Measurements from ENCODE around the gene RAP2A.

The RAP2A gene

GRCh38 chr13:97499181-97499580, 65.2 kb downstream of the RAP2A start:
- DNase-seq (ENCODE audit: extremely low spot score) = no peak
- no peak for TF ChIP-seq PKNOX1 (IDR thresholded peaks at IDR 0.05)
- no peak for TF ChIP-seq HDGF (IDR thresholded peaks at IDR 0.05; ENCODE audit: borderline replicate concordance)
- no peak for TF ChIP-seq FOXK2 (IDR thresholded peaks at IDR 0.05)
- TF ChIP-seq ARNT (IDR thresholded peaks at IDR 0.05) = no peak
- TF ChIP-seq CTBP1 (IDR thresholded peaks at IDR 0.05; ENCODE audit: borderline replicate concordance) = no peak
- no peak for TF ChIP-seq SP1 (IDR thresholded peaks at IDR 0.05)
- TF ChIP-seq FOXA1 (IDR thresholded peaks at IDR 0.05) = no peak
- no peak for TF ChIP-seq L3MBTL2 (conservative IDR thresholded peaks at IDR 0.05)
- TF ChIP-seq BHLHE40 (IDR thresholded peaks at IDR 0.05; ENCODE audit: borderline replicate concordance) = no peak
- TF ChIP-seq SUZ12 (IDR thresholded peaks at IDR 0.05) = no peak
- ChIA-PET CTCF (no interaction called here), POLR2A (no interaction called here)

- TF ChIP-seq TARDBP (IDR thresholded peaks at IDR 0.05) (no peak), L3MBTL2 (conservative IDR thresholded peaks at IDR 0.05) (no peak), SP1 (IDR thresholded peaks at IDR 0.05) (no peak), PKNOX1 (IDR thresholded peaks at IDR 0.05) (no peak), FOXM1 (IDR thresholded peaks at IDR 0.05; ENCODE audit: borderline replicate concordance) (no peak), FOXA1 (IDR thresholded peaks at IDR 0.05) (no peak), ELF4 (IDR thresholded peaks at IDR 0.05) (no peak), CTBP1 (IDR thresholded peaks at IDR 0.05; ENCODE audit: borderline replicate concordance) (no peak), LEF1 (IDR thresholded peaks at IDR 0.05; ENCODE audit: borderline replicate concordance) (no peak), ZNF384 (IDR thresholded peaks at IDR 0.05) (no peak), HDGF (IDR thresholded peaks at IDR 0.05; ENCODE audit: borderline replicate concordance) (no peak), BHLHE40 (IDR thresholded peaks at IDR 0.05; ENCODE audit: borderline replicate concordance) (no peak), ARNT (IDR thresholded peaks at IDR 0.05) (no peak)
- DNase-seq (ENCODE audit: extremely low spot score) = no peak
- ChIA-PET CTCF (no interaction called here), POLR2A (no interaction called here)
Measured at GRCh38 chr13:97502181-97502580, 68.2 kb downstream of the RAP2A start.

GRCh38 chr13:97502706-97503105, 68.7 kb downstream of the RAP2A start:
- no peak for DNase-seq (ENCODE audit: extremely low spot score)
- TF ChIP-seq FOXA1 (IDR thresholded peaks at IDR 0.05) = no peak
- no peak for TF ChIP-seq FOXM1 (IDR thresholded peaks at IDR 0.05; ENCODE audit: borderline replicate concordance)
- no peak for TF ChIP-seq HDGF (IDR thresholded peaks at IDR 0.05; ENCODE audit: borderline replicate concordance)
- TF ChIP-seq ARNT (IDR thresholded peaks at IDR 0.05) = no peak
- TF ChIP-seq ZNF384 (IDR thresholded peaks at IDR 0.05) = no peak
- TF ChIP-seq BHLHE40 (IDR thresholded peaks at IDR 0.05; ENCODE audit: borderline replicate concordance) = no peak
- TF ChIP-seq CTBP1 (IDR thresholded peaks at IDR 0.05; ENCODE audit: borderline replicate concordance) = no peak
- TF ChIP-seq SUZ12 (IDR thresholded peaks at IDR 0.05) = no peak
- TF ChIP-seq FOXK2 (IDR thresholded peaks at IDR 0.05) = no peak
- TF ChIP-seq SP1 (IDR thresholded peaks at IDR 0.05) = no peak
- TF ChIP-seq PKNOX1 (IDR thresholded peaks at IDR 0.05) = no peak
- TF ChIP-seq ELF4 (IDR thresholded peaks at IDR 0.05) = no peak
- TF ChIP-seq NFRKB (IDR thresholded peaks at IDR 0.05) = no peak
- no peak for TF ChIP-seq LEF1 (IDR thresholded peaks at IDR 0.05; ENCODE audit: borderline replicate concordance)
- no peak for TF ChIP-seq L3MBTL2 (conservative IDR thresholded peaks at IDR 0.05)
- TF ChIP-seq TARDBP (IDR thresholded peaks at IDR 0.05) = no peak
- CTCF ChIA-PET = no interaction called here
- POLR2A ChIA-PET = no interaction called here

DNA sequence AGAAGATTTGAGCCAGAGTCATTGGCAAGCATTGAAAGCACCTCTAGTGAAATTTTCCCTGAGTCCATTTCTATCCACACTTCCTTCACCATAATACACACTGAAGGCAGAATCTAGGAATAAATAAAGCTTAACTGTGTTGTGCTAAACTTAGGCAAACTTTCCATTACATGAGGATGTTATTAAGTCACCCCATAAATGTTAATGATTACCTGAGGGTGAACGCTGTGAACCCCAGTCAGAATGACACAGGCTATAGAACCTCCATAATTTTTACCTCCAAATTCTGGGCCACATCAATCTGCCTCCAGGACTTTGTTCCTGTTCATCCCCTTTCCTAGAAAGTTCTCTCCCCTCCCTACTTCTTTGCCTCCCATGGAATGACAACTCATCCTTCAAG, 71.0 kb downstream of the RAP2A start:
- no peak for DNase-seq (ENCODE audit: extremely low spot score)
- CTCF ChIA-PET = no interaction called here
- POLR2A ChIA-PET = no interaction called here

GRCh38 chr13:97506511-97506910, 72.5 kb downstream of the RAP2A start:
- POLR2A ChIA-PET = no interaction called here
- TF ChIP-seq SUZ12 (IDR thresholded peaks at IDR 0.05) (no peak), FOXK2 (IDR thresholded peaks at IDR 0.05) (no peak)
- CTCF ChIA-PET = no interaction called here
- no peak for DNase-seq (ENCODE audit: extremely low spot score)

More for the DNA sequence above, 71.0 kb downstream of the RAP2A start:
- TF ChIP-seq HDGF (IDR thresholded peaks at IDR 0.05; ENCODE audit: borderline replicate concordance) = no peak
- no peak for TF ChIP-seq FOXA1 (IDR thresholded peaks at IDR 0.05)
- TF ChIP-seq ZNF384 (IDR thresholded peaks at IDR 0.05) = no peak
- TF ChIP-seq SP1 (IDR thresholded peaks at IDR 0.05) = no peak
- TF ChIP-seq CTBP1 (IDR thresholded peaks at IDR 0.05; ENCODE audit: borderline replicate concordance) = no peak
- TF ChIP-seq LEF1 (IDR thresholded peaks at IDR 0.05; ENCODE audit: borderline replicate concordance) = no peak

DNA sequence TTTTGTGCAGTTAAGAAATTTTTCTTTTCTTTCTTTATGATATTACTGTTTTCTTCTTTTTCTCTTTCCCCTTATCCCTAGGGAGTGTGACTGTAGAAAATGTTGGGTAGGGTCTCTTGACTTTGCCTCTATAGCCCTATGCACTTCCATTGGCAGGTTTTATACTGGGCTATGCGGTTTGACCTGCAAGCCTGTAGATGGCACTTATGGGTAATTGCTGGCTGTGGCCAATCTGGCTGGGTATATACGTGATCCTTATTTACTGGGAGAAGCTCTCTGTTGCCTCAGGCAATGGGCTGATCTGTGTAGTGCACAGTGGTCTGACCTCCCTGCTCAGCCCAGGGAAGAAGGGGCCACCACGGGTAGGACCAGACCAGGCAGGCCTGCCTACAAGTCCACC, 78.8 kb downstream of the RAP2A start:
- POLR2A ChIA-PET = no interaction called here
- TF ChIP-seq SUZ12 (IDR thresholded peaks at IDR 0.05) (no peak), ELF4 (IDR thresholded peaks at IDR 0.05) (no peak), HDGF (IDR thresholded peaks at IDR 0.05; ENCODE audit: borderline replicate concordance) (no peak), NFRKB (IDR thresholded peaks at IDR 0.05) (no peak), CTBP1 (IDR thresholded peaks at IDR 0.05; ENCODE audit: borderline replicate concordance) (no peak), ARNT (IDR thresholded peaks at IDR 0.05) (no peak), ZNF384 (IDR thresholded peaks at IDR 0.05) (no peak)

GRCh38 chr13:97515643-97516042, 81.7 kb downstream of the RAP2A start:
- no peak for DNase-seq (ENCODE audit: extremely low spot score)
- POLR2A ChIA-PET = no interaction called here
- TF ChIP-seq HDGF (IDR thresholded peaks at IDR 0.05; ENCODE audit: borderline replicate concordance) = no peak
- no peak for TF ChIP-seq FOXK2 (IDR thresholded peaks at IDR 0.05)
- no peak for TF ChIP-seq FOXM1 (IDR thresholded peaks at IDR 0.05; ENCODE audit: borderline replicate concordance)
- TF ChIP-seq FOXA1 (IDR thresholded peaks at IDR 0.05) = no peak
- TF ChIP-seq L3MBTL2 (conservative IDR thresholded peaks at IDR 0.05) = no peak
- no peak for TF ChIP-seq TARDBP (IDR thresholded peaks at IDR 0.05)
- TF ChIP-seq ARNT (IDR thresholded peaks at IDR 0.05) = no peak
- no peak for TF ChIP-seq SUZ12 (IDR thresholded peaks at IDR 0.05)
- no peak for TF ChIP-seq SP1 (IDR thresholded peaks at IDR 0.05)
- TF ChIP-seq NFRKB (IDR thresholded peaks at IDR 0.05) = no peak
- no peak for TF ChIP-seq LEF1 (IDR thresholded peaks at IDR 0.05; ENCODE audit: borderline replicate concordance)
- no peak for TF ChIP-seq ZNF384 (IDR thresholded peaks at IDR 0.05)
- no peak for TF ChIP-seq PKNOX1 (IDR thresholded peaks at IDR 0.05)
- no peak for TF ChIP-seq BHLHE40 (IDR thresholded peaks at IDR 0.05; ENCODE audit: borderline replicate concordance)
- TF ChIP-seq CTBP1 (IDR thresholded peaks at IDR 0.05; ENCODE audit: borderline replicate concordance) = no peak
- TF ChIP-seq ELF4 (IDR thresholded peaks at IDR 0.05) = no peak
- CTCF ChIA-PET = no interaction called here

More for the DNA sequence above, 78.8 kb downstream of the RAP2A start:
- DNase-seq (ENCODE audit: extremely low spot score) = no peak
- CTCF ChIA-PET = no interaction called here
